GM19324 (cell line): ENCODE measurements around the gene ZDHHC13.

Experiments
- ATAC-seq: cut with Tn5 transposase; IDR thresholded peaks from one replicate; pipeline ENCODE4 v1.9.1; 2021; ENCODE audit warnings: mild to moderate bottlenecking, moderate library complexity; ENCODE audit not compliant: unreplicated experiment, low FRiP score

ZDHHC13 gene, protein sequence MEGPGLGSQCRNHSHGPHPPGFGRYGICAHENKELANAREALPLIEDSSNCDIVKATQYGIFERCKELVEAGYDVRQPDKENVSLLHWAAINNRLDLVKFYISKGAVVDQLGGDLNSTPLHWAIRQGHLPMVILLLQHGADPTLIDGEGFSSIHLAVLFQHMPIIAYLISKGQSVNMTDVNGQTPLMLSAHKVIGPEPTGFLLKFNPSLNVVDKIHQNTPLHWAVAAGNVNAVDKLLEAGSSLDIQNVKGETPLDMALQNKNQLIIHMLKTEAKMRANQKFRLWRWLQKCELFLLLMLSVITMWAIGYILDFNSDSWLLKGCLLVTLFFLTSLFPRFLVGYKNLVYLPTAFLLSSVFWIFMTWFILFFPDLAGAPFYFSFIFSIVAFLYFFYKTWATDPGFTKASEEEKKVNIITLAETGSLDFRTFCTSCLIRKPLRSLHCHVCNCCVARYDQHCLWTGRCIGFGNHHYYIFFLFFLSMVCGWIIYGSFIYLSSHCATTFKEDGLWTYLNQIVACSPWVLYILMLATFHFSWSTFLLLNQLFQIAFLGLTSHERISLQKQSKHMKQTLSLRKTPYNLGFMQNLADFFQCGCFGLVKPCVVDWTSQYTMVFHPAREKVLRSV

DNA sequence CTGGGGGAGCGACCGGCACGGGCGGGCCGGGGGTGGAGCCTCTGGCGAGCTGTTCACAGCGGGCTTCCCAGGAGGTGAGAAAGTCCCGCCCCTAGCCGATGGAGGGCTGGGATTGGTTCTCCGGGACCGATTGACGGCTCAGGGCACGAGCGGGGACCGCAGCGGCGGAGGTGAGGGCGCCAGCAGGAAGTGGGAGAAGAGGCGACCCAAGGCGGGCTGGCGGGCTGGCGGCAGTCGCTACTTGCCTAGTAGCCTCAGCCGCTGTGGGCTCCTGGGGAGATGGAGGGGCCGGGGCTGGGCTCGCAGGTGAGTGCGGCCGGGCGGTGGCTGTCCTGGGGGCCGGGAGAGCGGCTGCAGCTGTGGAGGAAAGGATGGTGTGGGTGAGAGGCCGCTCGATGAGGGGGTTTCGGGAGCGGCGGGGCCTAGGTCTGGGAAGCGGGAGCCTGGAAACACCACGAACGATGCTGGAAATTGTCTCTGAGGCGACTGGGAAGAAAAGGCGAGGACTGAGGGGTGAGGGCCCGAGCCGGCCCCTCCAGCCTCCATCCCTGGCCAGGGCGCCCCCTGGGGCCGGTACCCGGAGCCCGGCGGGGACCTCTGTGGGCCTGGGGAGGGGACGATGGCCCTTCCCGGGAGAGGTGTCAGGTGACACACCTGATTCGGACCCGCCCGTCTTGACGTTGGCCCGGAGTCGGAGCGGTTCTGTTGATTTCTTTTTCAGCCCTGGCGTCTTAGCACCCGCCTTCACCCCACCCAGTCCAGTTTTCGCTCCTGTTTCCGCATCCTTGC lies at the start of gene ZDHHC13:
TSS of gene ZDHHC13 (plus strand) at position 198 of the 789 bp plus-strand sequence. CDS start at position 280, 82 bp downstream.
- ATAC-seq: peak; percentile 99

GRCh38 chr11:19071255-19071654 lies 45.7 kb upstream of the ZDHHC13 start:
- ATAC-seq: no peak

GRCh38 chr11:19072464-19072863 lies 44.5 kb upstream of the ZDHHC13 start:
- ATAC-seq: no peak

- ATAC-seq: no peak
These were observed 43.2 kb upstream of the ZDHHC13 start for GRCh38 chr11:19073454-19074415.

DNA sequence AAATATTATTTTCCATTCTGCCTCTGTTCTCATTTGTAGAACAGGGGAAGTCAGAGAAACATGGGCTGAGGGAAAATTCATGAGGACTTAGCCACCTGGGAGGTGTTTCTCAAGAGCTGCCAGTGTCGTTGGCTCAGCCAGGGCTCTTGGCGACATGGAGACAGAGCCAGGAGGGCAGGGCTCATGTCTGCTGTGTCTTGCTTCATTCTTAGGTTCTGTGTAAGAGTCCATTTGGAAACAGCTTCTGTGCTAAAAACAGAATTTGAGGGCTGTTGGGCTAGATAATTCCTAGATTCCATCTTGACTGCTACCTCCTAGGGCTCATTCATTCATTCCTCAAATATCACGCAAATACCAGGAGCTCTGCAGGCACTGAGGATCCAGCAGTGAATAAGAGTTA lies 41.3 kb upstream of the ZDHHC13 start:
- no peak for ATAC-seq

GRCh38 chr11:19076744-19077589 lies 40.0 kb upstream of the ZDHHC13 start:
- ATAC-seq: no peak

- ATAC-seq: no peak
These were observed 39.0 kb upstream of the ZDHHC13 start for GRCh38 chr11:19077965-19078364.

DNA sequence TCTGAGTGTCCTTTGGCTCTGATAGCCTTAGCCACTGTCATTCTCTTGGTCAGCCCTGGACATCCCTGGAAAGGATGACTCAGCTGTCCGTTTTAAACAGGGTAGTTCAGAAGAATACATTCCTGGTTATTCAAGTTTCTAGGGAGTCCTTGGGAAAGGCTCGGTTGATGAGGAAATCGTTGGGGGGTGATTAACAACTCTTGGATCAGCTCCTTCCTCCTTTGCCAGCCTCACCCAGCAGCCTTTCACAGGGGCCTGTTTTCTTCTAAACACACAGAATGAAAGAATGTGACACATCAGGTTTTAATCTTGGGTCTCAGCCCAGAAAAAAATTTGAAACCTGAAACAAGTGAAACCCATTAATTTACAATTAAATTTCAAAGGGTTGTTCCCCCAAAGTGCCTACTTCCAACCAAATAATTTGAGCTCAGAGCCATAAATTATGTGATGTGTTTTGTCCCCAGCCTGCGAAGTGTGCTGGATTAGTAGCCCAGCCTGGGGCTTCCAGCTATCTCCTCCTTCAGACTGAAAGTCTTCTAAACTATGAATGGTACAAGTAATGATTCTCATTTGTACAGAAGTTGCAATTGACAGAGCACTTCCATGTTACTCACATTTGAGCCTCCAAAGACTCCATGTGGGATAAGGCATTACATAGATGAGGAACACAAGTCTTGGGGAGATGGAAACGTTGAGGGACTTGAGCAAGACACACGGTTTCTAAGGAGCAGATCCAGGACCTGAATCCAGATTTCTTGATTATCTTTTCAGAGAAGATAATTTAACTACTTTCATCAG lies 37.1 kb upstream of the ZDHHC13 start:
- no peak for ATAC-seq

- no peak for ATAC-seq
These were observed 36.4 kb upstream of the ZDHHC13 start for GRCh38 chr11:19080579-19080993.

DNA sequence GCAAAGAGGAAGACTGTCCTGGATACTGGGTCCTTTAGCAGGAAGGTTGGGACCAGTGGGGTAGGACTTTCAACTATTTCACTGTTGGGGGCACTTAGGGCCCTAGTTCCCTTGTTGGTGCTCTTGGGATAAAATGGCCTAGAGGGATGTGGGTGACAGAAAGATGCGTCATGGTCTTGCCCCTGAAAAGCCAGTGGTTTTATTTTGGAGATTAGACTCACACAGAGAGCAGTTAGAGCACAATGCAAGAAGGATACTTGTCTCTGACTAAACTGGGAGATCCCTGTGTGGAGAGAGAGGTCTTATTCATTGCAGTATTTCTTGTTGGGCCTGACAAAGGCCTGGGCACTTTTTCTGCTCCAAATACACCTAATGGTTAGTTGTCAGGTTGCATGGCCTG lies 33.8 kb upstream of the ZDHHC13 start:
- no peak for ATAC-seq

DNA sequence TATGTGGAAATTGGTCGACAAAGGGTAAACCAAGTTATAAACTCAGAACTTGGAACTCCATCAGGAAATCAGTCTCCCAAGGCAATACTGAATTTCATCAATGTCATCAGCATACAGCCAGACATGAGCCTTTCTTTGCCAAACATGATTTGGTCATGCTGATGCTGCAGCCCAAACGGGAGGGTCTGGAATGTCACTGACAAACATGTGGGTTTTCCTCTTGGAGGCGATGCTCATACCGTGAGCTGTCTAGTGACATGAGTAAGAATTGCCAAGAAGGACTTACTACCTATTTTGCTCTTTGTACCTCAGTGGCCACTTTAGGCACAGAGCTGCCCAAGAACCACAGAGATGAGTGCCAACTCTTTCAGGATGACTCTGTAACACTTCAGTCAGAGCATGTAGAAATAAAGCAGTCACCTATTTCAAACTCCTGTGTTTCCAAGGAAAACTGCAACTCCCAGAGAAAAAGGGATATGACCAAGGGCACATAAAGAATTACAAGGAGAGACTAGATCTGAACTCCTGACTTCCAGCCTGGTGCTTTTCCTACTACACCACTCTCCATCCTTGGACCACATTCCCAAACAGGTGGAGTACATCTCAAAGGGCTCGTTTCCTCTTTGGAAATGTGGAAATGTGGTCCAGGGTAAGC lies 32.2 kb upstream of the ZDHHC13 start:
- ATAC-seq: no peak

- no peak for ATAC-seq
These were observed 29.3 kb upstream of the ZDHHC13 start for GRCh38 chr11:19087658-19088057.

DNA sequence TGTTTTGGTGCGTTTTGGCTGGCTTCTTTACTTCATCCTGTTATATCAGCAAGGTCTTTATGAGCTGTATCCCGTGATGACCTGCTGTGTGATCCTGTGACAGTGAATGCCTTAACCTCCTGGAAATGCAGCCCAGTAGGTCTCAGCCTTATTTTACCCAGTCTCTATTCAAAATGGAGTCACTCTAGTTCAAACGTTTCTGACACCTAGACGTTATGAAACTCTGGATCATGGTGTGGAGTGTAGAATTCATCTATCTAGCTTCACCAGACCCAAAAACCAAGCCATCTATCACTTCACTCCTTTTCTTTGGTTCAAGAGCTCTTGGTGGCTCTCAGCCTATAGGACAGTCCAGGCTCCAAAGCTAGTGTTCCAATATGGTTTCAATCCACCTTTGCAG lies 28.2 kb upstream of the ZDHHC13 start:
- no peak for ATAC-seq

DNA sequence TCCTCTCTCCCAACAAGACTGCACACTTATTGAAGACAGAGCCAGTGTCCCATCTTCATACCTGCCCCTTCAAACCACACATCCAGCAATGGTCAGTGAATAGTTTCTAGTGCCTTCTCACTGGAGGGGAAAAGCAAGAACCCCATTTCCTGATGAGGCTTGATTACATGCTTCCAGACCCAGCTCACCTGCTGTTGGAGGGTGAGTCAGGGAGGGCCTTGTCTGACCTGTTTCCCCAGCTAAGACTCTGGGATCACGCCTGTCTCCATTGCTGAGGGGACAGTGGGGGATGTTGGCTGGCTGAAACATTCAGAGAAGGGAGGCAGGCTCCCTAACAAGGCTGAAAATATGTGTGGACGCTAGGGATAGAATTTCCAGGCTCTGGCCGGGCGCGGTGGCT lies 27.5 kb upstream of the ZDHHC13 start:
- no peak for ATAC-seq

DNA sequence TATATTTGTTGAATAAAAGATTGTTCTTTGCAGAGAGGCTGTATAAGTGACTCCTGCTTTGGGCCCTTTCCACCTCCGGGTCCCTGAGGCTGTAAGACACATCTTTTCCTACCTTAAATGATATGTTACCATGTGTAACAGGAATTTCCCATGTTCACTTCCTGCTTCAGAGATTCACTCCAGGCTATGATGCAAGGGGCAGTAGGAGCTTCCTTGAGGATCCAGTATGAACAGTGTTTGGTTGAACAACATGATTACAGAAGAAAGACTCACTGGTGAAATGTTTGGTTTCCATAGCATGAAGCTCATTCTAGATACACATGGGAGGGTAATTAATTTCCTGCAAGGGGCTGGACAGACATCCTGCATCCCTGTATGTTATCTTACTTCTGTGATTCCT lies 25.6 kb upstream of the ZDHHC13 start:
- no peak for ATAC-seq

- ATAC-seq: no peak
These were observed 24.6 kb upstream of the ZDHHC13 start for GRCh38 chr11:19092342-19092741.

DNA sequence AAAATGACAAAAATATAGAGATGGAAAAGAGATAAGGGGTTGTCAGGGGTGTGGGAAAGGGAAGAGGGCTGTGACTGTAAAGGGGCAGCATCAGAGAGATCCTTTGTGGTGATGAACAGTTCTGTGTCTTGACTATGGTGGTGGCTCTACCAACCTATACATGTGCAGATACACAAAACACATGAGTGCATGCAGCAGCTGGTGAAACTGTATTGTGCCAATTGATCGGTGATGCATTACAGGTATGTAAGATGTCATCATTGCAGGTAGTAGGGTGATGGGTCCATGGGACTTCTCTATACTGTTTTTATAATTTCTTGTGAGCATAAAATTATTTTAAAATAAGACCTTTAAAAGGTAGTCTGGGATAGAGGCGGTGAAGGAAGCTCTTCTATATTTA lies 24.1 kb upstream of the ZDHHC13 start:
- ATAC-seq: no peak

DNA sequence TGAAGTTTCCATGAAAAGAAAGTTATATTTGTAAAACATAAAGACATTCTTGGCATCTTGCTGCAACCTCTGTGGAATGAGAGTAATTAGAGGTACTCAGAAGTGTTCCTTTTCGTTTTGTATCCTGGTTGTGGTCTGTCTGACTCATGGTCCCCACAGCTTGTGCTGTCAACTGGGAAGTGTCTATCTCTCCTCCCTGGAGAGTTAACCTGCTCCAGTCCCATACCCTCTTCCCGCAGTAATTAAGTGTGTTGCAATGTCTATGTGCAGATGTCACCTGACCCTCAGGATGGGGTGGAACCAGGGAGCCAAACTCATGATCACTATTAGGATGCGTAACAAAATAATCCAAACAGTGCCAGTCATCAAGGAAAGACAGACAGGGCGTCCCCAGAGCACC lies 23.0 kb upstream of the ZDHHC13 start:
- ATAC-seq: no peak
